Superior temporal gyrus (tissue), 1 donor: ENCODE measurements around the gene OR4P4.

ENCODE experiments used
- DNase-seq: peaks from one replicate; pipeline ENCODE4 v3.0.0-alpha.2; 2016; ENCODE audit errors: extremely low spot score

Gene OR4P4

DNA sequence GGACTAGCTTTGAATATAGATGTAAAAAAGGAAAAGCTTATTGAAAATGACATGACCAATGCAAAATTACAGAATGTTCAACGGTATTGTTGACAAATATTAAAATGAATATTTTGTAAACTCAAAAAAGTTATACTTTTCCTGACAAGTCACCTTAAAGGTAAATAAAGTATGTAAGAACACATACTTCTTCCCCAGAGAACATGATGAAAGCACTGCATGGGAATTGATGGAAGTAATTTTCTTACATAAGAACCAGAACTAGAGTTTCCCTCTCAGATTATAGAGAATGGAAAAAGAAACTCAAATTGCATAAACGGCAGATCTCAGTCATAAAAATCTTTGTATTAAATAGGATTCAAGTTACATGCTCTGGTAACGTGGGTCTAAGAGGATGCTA lies at the start of gene OR4P4:
OR4P4 (plus strand) TSS at position 301 of the 400 bp plus-strand sequence.
- no peak for DNase-seq

DNA sequence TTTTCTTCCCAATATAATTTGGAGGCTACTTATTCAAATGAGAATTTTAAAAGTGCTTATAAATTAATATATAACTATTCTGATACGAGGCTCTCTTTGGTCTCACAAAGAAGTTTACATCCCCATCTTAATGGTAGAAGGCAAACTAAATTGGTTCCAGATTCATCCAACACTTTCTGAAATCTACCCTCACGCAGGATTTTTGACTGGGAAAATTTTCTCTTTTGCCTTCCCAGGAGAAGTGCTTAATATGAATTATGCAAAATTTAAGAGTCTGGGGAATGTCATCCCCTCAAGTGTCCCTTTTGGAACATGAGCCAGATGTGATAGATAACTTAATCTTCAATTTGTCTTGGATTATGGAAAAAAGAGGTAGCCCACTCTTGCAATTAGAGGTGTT lies 27.4 kb upstream of the OR4P4 start, which contains the start of gene OR4C11:
OR4C11 (minus strand) TSS at position 101 of the 400 bp plus-strand sequence. CDS start 3,272 bp downstream, outside the sequence.
- DNase-seq = no peak

DNA sequence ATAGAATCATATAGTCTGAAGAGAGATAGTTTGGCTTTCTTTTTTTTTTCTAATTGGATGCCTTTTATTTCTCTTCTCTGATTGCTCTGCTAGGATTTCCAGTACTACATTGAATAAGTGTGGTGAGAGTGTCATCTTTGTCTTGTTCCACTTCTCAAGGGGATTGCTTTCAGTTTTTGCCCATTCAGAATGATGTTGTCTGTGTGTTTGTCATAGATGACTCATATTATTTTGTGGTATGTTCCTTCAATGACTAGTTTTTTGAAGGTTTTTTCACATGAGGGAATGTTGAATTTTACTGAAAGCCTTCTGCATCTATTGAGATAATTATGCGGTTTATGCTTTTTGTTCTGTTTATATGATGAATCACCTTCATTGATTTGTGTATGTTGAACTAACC lies 10.4 kb upstream of the OR4P4 start:
- DNase-seq = no peak

DNA sequence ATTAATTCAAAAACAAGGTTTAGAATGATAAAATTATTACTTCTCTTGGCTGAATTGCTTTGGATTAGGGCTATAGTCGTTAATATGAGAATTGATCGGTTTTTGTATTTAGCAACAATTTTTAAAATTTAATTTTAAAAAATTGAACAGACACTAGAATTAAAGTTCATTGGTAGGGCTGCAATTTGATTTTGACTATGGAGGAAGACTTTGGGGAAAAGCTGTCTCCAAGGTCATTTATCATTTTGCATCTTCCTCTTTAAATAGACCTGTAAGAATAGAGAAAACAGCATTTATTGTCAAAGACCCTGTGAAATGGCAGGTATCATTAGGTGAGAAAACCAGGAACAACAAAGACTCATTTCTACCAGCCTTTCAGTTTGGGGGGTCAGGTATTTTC lies 13.1 kb downstream of the OR4P4 start, which contains the start of gene OR4S2:
OR4S2 (plus strand) TSS at position 301 of the 400 bp plus-strand sequence. CDS start 2,577 bp downstream, outside the sequence.
- no peak for DNase-seq

DNA sequence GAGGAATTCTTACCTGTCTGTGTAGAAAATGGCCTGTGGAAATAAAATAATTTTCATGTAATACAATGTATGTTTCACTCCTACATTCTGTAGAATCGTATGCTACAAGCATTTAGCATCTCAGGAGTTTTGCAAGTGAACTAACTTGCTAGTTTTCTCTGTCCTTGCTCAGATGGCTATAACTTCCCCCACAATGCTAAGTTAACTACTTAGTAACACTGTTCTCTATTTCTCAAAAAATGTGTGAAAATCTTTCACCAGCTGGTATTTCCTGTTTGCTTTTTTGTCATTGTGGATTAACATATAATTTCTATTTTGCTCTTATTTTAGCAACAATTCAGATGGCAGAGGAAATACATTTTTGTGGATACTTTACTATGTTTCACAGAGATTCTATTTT lies 17.6 kb downstream of the OR4P4 start:
- no peak for DNase-seq

DNA sequence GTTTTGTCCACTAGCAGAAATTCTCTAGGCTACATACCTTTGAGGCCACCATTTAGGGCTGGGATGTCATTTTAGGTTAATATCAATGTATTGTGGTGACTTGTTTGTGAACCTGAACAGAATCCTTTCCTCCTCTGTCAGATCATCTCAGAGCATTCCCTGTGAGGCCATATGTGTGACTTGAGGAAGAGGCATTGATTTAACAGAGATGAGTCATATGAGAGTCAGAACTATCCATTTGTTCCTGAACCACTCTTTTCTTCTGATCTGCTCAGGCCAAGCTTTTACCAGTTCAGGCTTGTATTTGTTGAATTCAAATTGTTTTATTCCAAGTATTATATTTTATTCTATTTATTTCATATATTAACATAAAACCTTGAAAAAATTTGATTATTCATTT lies 20.2 kb downstream of the OR4P4 start:
- DNase-seq = no peak

DNA sequence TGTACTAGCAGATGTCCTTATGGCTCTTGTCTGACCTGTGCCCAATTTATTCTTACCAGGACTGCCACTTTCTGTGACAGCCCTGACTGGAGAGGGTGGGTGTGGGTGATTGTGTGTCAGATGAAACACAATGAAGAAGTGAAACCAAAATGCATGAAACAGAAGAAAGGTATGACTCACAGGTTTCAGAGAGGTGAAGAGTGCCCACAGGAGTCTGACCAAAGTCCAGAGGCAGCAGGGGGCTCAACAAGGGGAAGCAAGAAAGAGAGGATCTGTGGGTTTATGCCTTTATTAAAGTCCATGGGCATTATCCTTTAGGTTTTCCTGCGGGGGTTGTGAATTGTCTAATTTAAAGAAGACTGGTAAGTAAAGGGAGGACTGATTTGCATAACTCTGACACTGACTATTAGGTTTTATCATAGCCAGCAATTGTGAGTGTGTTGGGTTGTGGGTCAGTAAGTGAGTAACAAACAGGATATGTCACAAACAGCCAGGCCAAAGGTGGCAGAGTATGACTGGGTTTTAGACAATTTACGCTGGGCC lies 23.2 kb downstream of the OR4P4 start:
- DNase-seq = no peak

DNA sequence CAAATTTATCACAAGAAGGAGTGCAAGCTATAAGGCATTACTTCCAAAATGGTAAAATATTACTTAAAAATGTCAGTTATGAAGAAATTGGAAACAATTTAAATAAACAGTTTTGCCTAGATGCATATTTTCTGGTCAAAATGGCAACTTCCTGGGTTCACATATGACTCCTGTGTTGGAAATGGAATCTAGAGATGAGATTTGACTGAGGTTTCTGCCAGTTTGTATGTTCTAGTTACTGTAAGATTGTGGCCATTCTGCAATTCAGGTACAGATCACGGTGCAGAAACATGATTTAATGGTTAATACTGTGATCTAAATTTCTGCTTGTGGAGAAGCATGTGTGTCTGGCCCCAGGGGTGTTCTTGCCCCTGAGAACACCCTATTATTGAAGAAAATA lies 23.7 kb downstream of the OR4P4 start:
- DNase-seq = no peak

DNA sequence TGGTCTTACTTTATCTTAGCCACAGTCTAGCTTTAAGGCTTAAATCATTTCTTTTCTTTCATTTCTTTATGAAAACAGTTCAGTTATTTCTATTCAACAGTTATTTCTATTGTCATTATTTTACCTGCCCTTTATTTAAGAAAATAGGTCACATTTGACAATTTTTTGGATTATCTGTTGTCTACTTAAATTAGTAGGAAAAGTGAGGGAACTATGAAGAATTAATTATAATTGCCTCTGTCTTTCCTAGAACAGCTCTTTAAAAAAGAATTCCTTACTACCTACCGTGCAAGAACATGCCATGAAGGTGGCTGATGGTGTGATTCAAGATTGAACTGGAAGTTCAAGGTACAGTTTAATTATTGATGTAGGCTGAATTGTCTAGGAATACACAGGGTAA lies 27.0 kb downstream of the OR4P4 start, which contains the start of gene OR4C6:
OR4C6 (plus strand) TSS at position 301 of the 400 bp plus-strand sequence. CDS start 2,966 bp downstream, outside the sequence.
- DNase-seq = no peak

DNA sequence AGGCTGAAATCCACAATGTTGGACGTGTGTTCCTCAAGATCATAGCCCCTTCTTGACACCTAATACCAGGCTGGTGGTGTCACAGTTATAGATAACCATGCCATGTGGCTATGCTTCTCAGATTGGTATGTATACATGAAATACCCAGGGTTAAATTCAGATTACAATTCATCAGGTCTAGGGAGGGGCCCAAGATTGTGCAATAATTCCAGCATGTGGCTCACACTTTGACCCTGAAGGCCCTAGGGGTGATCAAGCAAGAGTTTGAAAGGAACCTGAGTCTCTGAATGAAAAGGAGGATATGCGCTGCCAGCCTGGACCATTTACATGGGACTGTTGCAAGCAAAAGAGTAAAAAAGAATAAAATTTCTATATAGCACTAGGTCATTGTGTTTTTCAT lies 34.5 kb downstream of the OR4P4 start:
- no peak for DNase-seq

DNA sequence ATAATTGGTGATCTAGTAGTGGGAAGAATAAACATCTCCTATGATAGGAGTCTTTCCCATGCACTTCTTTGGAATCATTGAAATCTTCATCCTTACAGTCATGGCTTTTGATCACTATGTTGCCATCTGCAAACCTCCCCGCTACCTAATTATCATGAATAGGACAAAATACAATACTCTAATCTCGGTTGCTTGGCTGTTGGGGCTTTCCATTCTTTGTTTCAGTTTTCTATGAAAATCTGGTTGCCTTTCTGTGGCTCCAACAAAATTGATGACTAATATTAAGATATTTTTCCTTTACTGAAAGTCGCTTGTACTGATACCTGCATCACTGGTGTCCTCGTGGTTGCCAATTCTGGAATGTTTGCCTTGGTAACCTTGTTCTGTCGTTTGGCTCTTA lies 38.9 kb downstream of the OR4P4 start:
- no peak for DNase-seq
